HFF-Myc (cell line): ENCODE measurements around the gene RSL1D1.
A peak's percentile ranks its signal among the peaks of the same experiment; 100 is the strongest.

ENCODE experiments used
- DNase-seq: peaks from one replicate; pipeline ENCODE4 v3.0.0-alpha.2; 2011; ENCODE audit warnings: low read depth; ENCODE audit errors: extremely low read depth
- H3K4me3 ChIP-seq: replicated peaks from 2 replicates; pipeline ENCODE4 v1.5.1; 2011; ENCODE audit warnings: low read depth, mild to moderate bottlenecking, control low read depth, low read length
- TF ChIP-seq, protein P1 (sequence below): IDR thresholded peaks from 2 replicates; pipeline ENCODE4 v1.5.1; 2012; ENCODE audit warnings: mild to moderate bottlenecking, low read depth, low read length, control low read depth; ENCODE audit errors: missing control alignments

RSL1D1 gene

DNA sequence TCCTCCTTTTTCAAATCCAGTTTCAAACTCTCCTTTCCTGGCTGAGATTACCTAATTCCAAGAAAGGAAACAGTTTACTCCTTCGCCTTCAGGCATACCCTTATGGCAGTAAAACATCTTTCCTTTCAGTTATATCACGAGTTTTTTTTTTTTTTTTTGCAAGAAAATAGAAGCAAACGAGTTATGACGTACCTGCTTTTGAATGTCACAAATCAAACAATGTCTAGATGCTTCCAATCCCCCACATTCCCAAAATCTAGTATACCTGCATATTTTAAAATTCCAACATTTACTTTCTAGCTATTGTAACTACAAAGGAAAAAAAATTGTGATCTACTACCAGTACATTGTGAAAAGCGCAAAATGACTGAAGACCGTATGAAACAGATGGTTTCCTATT, 35.5 kb upstream of the RSL1D1 start:
- DNase-seq: no peak
- H3K4me3 ChIP-seq: no peak overlapping the region
- TF ChIP-seq, protein P1, sequence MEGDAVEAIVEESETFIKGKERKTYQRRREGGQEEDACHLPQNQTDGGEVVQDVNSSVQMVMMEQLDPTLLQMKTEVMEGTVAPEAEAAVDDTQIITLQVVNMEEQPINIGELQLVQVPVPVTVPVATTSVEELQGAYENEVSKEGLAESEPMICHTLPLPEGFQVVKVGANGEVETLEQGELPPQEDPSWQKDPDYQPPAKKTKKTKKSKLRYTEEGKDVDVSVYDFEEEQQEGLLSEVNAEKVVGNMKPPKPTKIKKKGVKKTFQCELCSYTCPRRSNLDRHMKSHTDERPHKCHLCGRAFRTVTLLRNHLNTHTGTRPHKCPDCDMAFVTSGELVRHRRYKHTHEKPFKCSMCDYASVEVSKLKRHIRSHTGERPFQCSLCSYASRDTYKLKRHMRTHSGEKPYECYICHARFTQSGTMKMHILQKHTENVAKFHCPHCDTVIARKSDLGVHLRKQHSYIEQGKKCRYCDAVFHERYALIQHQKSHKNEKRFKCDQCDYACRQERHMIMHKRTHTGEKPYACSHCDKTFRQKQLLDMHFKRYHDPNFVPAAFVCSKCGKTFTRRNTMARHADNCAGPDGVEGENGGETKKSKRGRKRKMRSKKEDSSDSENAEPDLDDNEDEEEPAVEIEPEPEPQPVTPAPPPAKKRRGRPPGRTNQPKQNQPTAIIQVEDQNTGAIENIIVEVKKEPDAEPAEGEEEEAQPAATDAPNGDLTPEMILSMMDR: no peak

DNA sequence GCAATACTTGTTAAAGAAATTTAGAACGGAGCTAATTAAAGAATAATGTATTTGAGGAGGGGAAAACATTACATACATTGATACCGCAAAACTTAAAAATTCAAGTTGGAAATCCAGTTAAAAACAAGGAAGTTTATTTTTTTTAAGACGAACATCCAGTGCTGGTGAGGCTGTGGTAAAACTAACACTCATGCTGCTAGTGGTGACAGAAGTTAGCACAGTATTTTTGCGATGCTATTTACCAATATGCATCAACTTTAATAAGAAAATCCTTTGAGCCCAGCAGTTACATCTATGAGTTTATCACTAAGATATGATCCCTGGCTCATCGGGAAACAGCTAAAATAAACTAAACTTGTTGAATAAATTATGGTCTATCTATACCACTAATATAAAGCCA, 32.7 kb upstream of the RSL1D1 start:
- no peak for DNase-seq
- H3K4me3 ChIP-seq: no peak overlapping the region
- TF ChIP-seq, protein P1: no peak

DNA sequence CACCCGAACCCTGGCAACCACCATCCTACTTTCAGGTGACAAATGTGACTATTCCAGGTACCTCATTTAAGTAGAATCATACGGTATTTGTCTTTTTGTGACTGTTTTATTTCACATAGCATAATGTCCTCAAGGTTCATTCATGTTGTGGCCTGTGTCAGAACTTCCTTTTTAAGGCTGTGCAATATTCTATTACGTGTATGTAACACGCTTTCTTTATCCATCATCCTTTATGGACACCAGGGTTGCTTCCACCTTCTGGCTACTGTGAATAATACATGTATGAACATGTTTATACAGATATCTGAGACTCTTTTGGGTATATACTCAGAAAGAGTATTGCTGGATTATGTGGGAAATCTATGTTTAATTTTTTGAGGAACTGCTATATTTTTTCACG, 28.7 kb upstream of the RSL1D1 start:
- TF ChIP-seq, protein P1: no peak
- H3K4me3 ChIP-seq: no peak overlapping the region
- DNase-seq: peak; percentile 4

DNA sequence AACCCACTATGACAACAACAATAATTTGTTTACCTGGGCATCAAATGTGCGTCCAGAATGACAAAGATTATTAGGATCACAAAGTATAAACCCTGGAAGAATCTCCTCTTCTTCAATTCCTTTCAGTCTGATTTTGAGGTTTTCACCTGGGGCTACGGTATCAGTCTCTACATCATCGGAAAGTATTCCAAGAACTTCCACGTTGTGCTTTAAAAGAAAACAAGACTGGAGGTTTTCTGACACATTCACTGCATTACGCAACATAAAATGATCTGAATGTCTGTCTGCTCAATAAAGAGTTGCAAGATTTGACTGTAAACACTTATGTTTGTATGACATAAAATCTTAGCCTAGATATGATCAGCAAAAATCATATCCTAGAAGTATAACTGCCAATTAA, 26.0 kb upstream of the RSL1D1 start:
- TF ChIP-seq, protein P1: no peak
- DNase-seq: no peak
- H3K4me3 ChIP-seq: no peak overlapping the region

DNA sequence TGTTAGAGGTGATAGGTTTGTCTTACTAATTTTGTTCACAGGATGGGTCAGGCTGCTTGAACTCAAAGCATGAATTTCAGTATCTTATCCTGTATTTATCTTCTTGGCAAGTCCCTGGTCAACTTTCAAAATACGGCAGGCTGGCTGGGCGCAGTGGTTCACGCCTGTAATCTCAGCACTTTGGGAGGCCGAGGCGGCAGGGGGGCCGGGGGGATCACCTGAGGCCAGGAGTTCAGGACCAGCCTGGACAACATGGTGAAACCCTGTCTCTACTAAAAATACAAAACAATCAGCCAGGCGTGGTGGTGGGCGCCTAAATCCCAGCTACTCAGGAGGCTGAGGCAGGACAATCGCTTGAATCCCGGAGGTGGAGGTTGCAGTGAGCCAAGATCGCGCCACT, 25.0 kb upstream of the RSL1D1 start:
- H3K4me3 ChIP-seq: no peak overlapping the region
- DNase-seq: no peak
- TF ChIP-seq, protein P1: no peak

DNA sequence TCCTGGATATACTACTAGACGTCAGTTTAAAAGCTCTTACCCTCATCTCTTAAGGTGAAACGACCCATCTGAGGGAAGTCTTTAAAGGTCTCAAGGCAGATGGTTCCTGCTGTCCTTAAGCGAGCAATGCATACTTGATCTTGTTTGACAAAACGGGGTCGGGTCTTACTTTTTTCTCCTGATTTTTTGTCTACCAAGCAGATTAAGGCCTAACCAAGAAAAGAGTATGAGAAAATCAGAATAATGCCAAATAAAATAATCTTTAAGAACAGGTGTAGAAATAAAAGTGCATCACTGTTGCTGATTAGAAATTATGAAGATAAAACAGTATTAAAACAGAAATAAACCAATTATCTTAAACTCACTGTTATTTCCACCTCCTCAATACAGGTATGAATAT, 24.4 kb upstream of the RSL1D1 start:
- no peak overlapping the region for H3K4me3 ChIP-seq
- TF ChIP-seq, protein P1: no peak
- no peak for DNase-seq

DNA sequence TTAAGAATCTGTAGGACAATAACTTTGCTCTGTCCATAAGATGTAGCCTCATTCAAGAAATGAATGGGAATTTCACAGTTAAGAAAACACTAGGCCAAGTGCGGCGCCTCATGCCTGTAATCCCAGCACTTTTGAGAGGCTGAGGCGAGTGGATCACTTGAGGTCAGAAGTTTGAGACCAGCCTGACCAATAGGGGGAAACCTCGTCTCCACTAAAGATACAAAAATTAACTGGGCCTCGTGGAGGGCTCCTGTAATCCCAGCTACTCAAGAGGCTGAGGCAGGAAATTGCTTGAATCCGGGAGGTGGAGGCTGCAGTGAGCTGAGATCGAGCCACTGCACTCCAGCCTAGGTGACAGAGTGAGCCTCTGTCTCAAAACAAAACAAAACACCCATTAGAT, 19.9 kb upstream of the RSL1D1 start:
- no peak for DNase-seq
- H3K4me3 ChIP-seq: no peak overlapping the region
- TF ChIP-seq, protein P1: peak; percentile 13
